ENCODE results near the gene TPST1.
"Not testable (repeated sequence)": the region's sequence is repeated elsewhere in the genome, so short reads cannot be mapped to it uniquely, and the experiment has no call there.

The TPST1 gene

DNA sequence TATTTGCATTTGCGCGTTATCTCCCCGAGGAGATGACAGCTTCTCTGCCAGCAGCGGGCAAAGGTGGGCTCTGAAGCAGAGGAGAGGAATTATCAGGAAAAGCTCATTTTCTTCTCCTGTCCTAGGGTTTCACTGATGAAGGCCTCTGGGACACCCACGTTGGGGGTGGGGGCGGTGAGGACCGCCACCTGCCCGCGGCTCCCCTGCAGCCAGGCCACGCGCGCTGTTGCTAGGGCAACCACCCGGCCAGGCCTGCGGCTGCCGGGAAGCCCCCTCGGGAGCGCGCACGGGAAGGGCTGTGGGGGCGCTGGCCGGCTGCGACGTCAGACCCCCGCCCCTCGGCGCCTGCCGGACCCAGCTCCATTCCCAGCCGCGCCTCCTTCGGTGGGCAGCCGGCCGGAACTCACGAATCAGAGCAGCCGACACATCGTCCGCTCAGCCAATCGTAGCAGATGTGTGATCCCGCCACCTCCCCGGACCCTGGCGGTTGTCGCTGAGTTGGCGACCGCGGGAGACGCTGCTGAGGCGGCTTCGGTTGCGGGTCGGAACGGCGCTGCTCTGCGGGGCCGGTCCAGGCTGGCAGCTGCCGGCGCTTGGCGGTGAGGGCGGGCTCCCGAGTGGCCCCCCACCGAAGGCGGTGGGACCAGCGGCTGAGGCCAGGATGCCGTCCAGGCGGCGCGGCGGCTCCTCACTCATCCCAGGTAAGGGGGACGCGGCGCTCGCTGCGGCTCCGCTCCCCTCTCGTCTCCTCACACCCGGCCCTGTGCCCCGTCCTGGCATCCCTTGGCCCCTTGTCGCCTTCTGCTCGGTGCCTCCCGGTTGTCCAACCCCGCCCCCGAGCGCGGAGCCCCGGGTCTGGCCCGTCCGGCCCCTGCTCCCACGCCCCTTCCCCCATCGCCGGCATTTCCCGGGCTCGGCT lies at the start of gene TPST1:
TSS of gene TPST1 (plus strand) at position 513 of the 919 bp plus-strand sequence. CDS start 35,092 bp downstream, outside the sequence.
- DNase-seq (ENCODE audit: extremely low read depth in 1 of 2, low read depth in 1 of 2), result peak; percentile 48 to 56

DNA sequence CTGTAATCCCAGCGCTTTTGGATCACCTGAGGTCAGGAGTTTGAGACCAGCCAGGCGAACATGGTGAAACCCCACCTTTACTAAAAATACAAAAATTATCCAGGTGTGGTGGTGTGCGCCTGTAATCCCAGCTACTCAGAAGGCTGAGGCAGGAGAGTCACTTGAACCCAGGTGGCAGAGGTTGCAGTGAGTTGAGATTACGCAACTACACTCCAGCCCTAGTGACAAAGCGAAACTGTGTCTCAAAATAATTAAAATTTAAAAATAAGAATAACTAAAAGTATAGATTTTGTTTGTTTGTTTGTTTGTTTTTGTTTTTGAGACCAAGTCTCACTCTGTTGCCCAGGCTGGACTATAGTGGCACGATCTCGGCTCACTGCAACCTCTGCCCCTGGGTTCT lies 49.1 kb upstream of the TPST1 start:
- not testable (repeated sequence) for DNase-seq (ENCODE audit: extremely low read depth in 1 of 2, low read depth in 1 of 2)

DNA sequence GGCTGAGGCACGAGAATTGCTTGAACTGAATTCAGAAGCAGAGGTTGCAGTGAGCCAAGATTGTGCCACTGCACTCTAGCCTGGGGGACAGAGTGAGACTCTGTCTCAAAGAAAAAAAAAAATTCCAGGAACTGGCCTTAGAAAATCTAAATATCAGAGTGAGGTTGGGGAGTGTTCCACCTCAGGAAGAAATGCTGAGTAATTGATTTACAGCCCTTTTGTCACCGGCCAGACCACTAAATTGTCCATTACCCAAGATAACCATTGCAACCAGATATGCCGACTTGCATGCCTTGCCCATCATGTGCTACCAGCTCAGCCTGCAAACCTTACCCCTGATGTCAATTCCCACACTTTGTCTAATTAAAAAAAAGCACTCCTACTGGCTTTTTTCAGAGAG lies 48.1 kb upstream of the TPST1 start:
- DNase-seq (ENCODE audit: extremely low read depth in 1 of 2, low read depth in 1 of 2), result no peak

DNA sequence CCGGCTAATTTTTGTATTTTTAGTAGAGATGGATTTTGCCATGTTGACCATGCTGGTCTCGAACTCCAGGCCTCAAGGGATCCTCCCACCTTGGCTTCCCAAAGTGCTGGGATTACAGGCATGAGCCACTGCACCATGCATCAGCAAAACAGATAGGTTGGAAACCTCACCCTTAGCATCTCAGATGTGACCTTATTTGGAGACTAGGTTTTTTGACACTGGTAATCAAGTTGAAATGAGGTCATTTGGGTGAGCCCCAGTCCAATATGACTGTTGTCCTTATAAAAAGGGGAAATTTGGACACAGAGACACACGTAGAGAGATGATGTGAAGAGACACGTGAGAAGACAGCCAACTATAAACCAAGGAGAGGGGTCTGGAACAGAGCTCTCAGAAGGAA lies 42.5 kb upstream of the TPST1 start:
- DNase-seq (ENCODE audit: extremely low read depth in 1 of 2, low read depth in 1 of 2), result no peak

GRCh38 chr7:66163186-66163610 lies 41.9 kb upstream of the TPST1 start:
- no peak for DNase-seq (ENCODE audit: extremely low read depth in 1 of 2, low read depth in 1 of 2)

- DNase-seq (ENCODE audit: extremely low read depth in 1 of 2, low read depth in 1 of 2), result no peak
Observed at GRCh38 chr7:66164356-66164755, 40.8 kb upstream of the TPST1 start.

DNA sequence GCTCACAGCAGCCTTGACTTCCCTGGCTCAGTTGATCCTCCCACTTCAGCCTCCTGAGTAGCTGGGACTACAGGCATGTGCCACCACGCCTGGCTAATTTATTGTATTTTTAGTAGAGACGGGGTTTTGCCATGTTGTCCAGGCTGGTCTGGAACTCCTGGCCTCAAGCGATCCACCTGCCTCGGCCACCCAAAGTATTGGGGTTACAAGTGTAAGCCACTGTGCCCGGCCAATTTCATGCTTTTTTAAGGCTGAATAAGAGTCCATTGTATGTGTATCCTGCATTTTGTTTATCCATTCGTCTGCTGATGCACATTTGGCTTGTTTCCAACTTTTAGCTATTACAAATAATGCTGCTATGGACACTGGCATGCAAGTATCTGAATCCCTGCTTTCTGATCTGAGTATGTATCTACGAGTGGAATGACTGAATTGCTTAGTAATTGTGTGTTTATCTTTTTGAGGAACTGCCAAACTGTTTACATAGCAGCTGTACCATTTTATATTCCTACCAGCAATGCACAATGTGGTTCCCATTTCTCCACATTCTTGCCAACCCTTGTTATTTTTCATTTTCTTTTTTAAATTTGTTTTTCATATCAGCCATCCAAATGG lies 37.3 kb upstream of the TPST1 start:
- no peak for DNase-seq (ENCODE audit: extremely low read depth in 1 of 2, low read depth in 1 of 2)

DNA sequence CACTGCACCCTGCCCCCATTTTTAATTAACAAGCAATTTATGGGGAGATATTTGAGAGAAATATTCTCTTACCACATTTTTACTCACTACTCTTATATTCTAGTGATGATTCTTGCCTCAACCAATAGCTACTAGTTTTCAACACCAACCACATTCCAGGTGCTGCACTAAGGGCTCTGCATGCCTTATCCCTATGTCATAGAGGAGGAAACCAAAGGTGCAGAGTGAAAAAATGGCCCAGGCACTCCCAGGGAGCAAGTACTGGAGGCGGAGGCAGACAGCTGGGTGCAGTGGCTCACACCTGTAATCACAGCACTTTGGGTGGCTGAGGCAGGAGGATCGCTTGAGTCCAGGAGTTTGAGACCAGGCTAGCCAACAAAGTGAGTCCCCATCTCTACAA lies 35.5 kb upstream of the TPST1 start:
- no peak for DNase-seq (ENCODE audit: extremely low read depth in 1 of 2, low read depth in 1 of 2)

DNA sequence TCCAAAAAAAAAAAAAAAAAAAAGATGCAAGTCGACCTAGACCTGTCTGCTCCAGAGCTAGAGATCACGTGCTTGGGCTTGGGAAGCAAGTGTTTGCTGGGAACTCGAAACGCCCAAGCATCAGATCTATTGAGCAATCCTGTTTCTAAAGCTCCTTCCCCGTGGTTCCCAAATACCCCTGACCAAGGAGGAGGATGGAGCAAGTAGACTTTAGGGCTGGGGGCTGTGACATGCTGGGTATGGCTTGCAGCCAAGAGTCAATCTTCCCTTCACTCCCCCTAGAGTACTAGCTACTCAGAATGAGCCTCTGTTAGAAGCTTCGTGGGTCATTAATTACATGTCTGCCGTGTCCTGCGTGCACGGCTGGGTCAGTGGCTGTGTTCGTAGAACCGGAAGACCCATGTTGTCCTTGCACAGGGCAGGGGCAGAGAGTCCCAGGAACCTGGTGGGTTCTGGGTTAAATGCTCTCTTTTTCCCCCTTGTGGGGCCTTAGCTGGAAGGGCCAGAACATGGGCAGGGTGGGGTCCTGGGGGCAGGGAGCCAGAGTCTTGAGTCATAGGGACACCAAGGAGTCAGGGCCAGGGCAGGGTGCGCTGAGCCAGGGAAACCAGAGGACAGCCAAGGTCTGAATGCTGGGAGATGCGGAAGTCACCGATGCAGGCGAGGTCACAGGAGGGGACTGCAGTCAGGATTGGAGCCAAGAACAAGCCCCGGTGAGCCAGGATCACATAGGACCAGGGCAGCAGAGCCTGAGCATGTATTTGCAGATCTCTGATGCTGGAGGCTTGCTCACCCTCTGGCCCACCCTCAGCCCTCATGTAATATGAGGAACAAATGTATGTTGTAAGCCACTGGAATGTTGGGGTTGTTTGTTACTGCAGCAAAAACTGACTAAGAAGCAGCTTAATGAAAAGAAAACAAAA lies 34.6 kb upstream of the TPST1 start:
- DNase-seq (ENCODE audit: extremely low read depth in 1 of 2, low read depth in 1 of 2), result no peak

- DNase-seq (ENCODE audit: extremely low read depth in 1 of 2, low read depth in 1 of 2), result not testable (repeated sequence)
Observed at GRCh38 chr7:66172536-66173401, 32.4 kb upstream of the TPST1 start.

DNA sequence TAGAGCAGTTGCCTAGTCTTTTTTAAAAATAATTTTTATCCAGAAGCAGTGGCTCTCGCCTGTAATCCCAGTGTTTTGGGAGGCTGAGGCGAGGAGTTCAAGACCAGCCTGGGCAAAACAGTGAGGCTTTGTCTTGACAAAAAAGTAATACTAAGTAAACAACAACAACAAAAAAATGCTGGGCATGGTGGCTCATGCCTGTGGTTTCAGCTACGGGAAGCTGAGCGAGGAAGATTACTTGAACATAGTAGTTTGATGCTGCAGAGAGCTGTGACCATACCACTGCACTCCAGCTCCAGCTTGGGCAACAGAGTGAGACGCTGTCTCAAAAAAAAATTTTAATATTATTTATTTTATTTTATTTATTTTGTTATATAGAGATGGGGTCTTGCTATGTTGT lies 31.3 kb upstream of the TPST1 start:
- DNase-seq (ENCODE audit: extremely low read depth in 1 of 2, low read depth in 1 of 2), result no peak

DNA sequence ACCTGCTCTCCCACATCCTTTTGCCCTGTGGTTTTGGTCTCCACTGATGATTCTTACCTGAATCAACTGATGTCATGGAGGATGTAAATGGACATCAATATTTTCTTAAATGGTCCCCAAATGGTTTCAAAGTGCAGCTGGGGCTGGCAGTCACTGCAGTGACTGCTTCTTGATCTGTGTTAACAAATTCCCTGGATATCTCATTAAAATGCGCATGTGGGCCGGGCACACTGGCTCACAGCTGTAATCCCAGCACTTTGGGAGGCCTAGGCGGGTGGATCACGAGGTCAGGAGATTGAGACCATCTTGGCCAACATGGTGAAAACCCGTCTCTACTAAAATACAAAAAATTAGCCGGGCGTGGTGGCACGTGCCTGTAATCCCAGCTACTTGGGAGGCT lies 30.1 kb upstream of the TPST1 start:
- not testable (repeated sequence) for DNase-seq (ENCODE audit: extremely low read depth in 1 of 2, low read depth in 1 of 2)

GRCh38 chr7:66176914-66177313 lies 28.2 kb upstream of the TPST1 start:
- no peak for DNase-seq (ENCODE audit: extremely low read depth in 1 of 2, low read depth in 1 of 2)

DNA sequence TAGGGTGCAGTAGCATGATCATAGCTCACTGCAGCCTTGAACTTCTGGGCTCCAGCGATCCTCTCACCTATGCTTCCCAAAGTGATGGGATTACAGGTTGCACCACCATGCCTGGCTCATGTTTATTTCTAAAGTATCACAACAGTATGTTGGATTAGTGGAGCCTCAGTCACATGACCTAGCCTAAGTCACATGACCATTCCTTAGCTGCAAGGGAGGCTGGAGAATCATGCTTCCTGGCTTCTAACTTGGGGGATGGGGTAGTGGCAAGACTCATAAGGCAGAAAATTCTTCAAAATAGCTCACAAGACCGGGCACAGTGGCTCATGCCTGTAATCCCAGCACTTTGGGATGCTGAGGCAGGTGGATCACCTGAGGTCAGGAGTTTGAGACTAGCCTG lies 26.9 kb upstream of the TPST1 start:
- no peak for DNase-seq (ENCODE audit: extremely low read depth in 1 of 2, low read depth in 1 of 2)

- DNase-seq (ENCODE audit: extremely low read depth in 1 of 2, low read depth in 1 of 2), result no peak
Observed at GRCh38 chr7:66181329-66181728, 23.8 kb upstream of the TPST1 start.

DNA sequence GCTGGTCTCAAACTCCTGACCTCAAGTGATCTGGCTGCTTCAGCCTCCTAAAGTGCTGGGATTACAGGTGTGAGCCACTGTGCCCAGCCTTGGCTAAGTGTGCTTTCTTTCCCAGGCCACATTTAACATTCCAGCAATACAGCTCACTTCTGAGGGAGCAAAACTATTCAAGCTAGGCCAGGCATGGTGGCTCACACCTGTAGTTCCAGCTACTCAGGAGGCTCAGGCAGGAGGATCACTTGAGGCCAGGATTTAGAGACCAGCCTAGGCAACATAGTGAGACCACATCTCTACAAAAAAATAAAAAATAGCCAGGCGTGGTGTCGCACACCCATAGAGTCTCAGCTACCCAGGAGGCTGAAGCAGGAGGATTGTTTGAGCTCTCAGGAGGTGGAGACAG lies 23.3 kb upstream of the TPST1 start:
- DNase-seq (ENCODE audit: extremely low read depth in 1 of 2, low read depth in 1 of 2), result no peak

DNA sequence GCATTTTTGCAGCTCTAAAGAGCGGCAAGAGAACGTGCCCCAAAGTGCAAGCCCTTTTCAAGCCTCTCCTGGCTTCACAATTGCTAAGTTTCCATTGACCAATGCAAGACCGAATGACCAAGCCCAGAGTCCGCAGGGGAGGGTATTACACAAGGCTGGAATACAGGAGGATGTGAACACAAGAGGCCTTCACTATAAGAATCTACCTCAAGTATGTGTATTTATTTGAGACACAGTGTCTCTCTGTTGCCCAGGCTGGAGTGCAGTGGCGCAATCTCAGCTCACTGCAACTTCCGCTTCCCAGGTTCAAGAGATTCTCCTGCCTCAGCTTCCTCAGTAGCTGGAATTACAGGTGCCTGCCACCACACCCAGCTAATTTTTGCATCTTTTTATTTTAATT lies 22.2 kb upstream of the TPST1 start:
- DNase-seq (ENCODE audit: extremely low read depth in 1 of 2, low read depth in 1 of 2), result no peak

DNA sequence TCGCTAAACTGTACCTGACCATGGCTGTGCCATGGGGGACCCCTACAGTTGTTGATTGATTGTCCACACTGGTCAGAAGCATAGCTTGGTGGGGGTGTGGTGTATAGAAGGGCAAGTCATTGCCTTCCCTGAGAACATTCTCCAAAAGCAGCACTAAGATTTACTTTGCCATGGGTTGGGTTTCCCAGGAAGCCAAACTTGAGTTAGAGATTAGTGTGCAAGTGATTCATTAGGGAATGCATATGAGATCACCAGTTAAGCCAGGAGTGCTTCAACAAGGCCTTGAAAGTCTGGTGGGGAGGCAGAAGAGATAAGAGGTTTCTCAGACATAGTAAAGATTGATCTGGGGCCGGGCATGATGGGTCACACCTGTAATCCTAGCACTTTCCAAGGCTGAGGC lies 21.4 kb upstream of the TPST1 start:
- no peak for DNase-seq (ENCODE audit: extremely low read depth in 1 of 2, low read depth in 1 of 2)

- no peak for DNase-seq (ENCODE audit: extremely low read depth in 1 of 2, low read depth in 1 of 2)
Observed at GRCh38 chr7:66185680-66186187, 19.4 kb upstream of the TPST1 start.

DNA sequence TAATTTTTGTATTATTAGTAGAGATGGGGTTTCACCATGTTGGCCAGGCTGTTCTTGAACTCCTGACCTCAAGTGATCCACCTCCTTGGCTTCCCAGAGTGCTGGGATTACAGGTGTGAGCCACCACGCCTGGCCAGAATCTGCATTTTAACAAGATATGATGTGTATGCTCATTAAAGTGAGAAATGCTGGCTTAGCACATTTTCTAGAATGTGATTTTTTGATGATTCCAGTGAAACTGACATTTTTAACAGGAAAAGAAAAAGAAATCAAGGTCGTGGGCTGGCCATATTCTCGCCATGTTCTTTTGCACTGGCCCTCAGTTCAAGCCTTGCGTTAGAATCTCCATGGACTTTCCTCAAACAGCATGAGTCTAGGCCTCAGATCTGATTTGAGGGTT lies 18.1 kb upstream of the TPST1 start:
- no peak for DNase-seq (ENCODE audit: extremely low read depth in 1 of 2, low read depth in 1 of 2)
